Uterus (tissue), 2 donors: ENCODE data around the gene MLXIP.

Source experiments
- CTCF ChIP-seq, 4 experiments: fragments of 200-600 bp in 2 of 4; fragments of 450-650 bp in 2 of 4; sonication (generic) in 2 of 4; IDR thresholded peaks; one replicate each; pipeline ENCODE4 v1.5.1; 2016 to 2019; ENCODE audit warnings: antibody characterized with exemption in 4 of 4, mild to moderate bottlenecking in 2 of 4, moderate library complexity in 1 of 4
- POLR2A ChIP-seq, 2 donors: fragments of 450-650 bp; IDR thresholded peaks; one replicate each; pipeline ENCODE4 v1.6.1; 2016; ENCODE audit warnings: antibody characterized with exemption in 2 of 2, mild to moderate bottlenecking in 1 of 2, moderate library complexity in 1 of 2

GRCh38 chr12:122028905-122029560 lies 49.5 kb upstream of the MLXIP start:
- TF ChIP-seq CTCF (IDR thresholded peaks at IDR 0.05) (no peak), POLR2A (IDR thresholded peaks at IDR 0.05) (no peak)
